Mesodermal cell (in vitro differentiated cells): ENCODE measurements around the gene NRTN.

Source experiments
- H3K27ac ChIP-seq: 2 replicates; pipeline ENCODE4 v1.7.0; 2013; ENCODE audit warnings: mild to moderate bottlenecking, low read depth, low read length, moderate library complexity; ENCODE audit not compliant: severe bottlenecking
- H3K36me3 ChIP-seq: 2 replicates; pipeline ENCODE4 v1.7.1; 2013; ENCODE audit warnings: mild to moderate bottlenecking, low read length, moderate library complexity; ENCODE audit not compliant: control insufficient read depth, insufficient read depth
- H3K4me1 ChIP-seq: one replicate; pipeline ENCODE4 v1.7.1; 2013; ENCODE audit warnings: mild to moderate bottlenecking, low read length; ENCODE audit not compliant: insufficient read depth, control insufficient read depth, poor library complexity, severe bottlenecking
- H3K4me3 ChIP-seq: 2 replicates; pipeline ENCODE4 v1.7.0; 2013; ENCODE audit warnings: low read length, control low read depth, mild to moderate bottlenecking; ENCODE audit not compliant: insufficient read depth, poor library complexity, severe bottlenecking; ENCODE audit errors: extremely low read depth
- H3K9me3 ChIP-seq: 2 replicates; pipeline ENCODE4 v1.7.1; 2013; ENCODE audit warnings: mild to moderate bottlenecking, low read length, moderate library complexity; ENCODE audit not compliant: control insufficient read depth
- WGBS, 2 experiments: methylation state at CpG; one replicate each; pipeline ENCODE4 v1.1.5; 2013; ENCODE audit warnings: missing lambda C conversion rate in 2 of 2; ENCODE audit not compliant: insufficient coverage in 2 of 2; 5-methylcytosine and 5-hydroxymethylcytosine counted together

NRTN gene

GRCh38 chr19:5803752-5804515 is 933 bp upstream of the NRTN start:
- 2 to 4% methylated on average over 32 to 48 of the region's 54 CpGs for WGBS, 2 experiments
- H3K36me3 ChIP-seq = no peaks in the 10 kb centered on the region
- no peak overlapping the region for H3K27ac ChIP-seq
- H3K4me1 ChIP-seq = peaks cover 7% of the 10 kb centered on the region
- H3K4me3 ChIP-seq = peak overlapping the region; percentile 30
- no peaks in the 10 kb centered on the region for H3K9me3 ChIP-seq

GRCh38 chr19:5805462-5806132 is 730 bp downstream of the NRTN start:
- no peaks in the 10 kb centered on the region for H3K36me3 ChIP-seq
- peaks cover 7% of the 10 kb centered on the region for H3K4me1 ChIP-seq
- H3K9me3 ChIP-seq = no peaks in the 10 kb centered on the region
- WGBS, 2 experiments = 1 to 3% methylated on average over 40 to 43 of the region's 46 CpGs
- peak overlapping the region; percentile 32 for H3K4me3 ChIP-seq
- no peak overlapping the region for H3K27ac ChIP-seq

- 13 to 24% methylated on average over 4 to 6 of the region's 6 CpGs for WGBS, 2 experiments
Observed at GRCh38 chr19:5806133-5806489, 1.2 kb downstream of the NRTN start.

GRCh38 chr19:5806905-5807304 is 2.0 kb downstream of the NRTN start:
- H3K27ac ChIP-seq = no peak overlapping the region
- 94% methylated on average over 5 of the region's 5 CpGs for WGBS, 2 experiments

More at GRCh38 chr19:5806133-5806489, 1.2 kb downstream of the NRTN start:
- Histone ChIP-seq H3K4me3 (no peak overlapping the region), H3K36me3 (no peaks in the 10 kb centered on the region), H3K4me1 (peaks cover 7% of the 10 kb centered on the region), H3K27ac (no peak overlapping the region), H3K9me3 (no peaks in the 10 kb centered on the region)

GRCh38 chr19:5808120-5808816 is 3.4 kb downstream of the NRTN start:
- peaks cover 3% of the 10 kb centered on the region for H3K4me1 ChIP-seq
- H3K27ac ChIP-seq = no peak overlapping the region
- WGBS, 2 experiments = 91 to 93% methylated on average over 9 to 16 of the region's 21 CpGs
- no peaks in the 10 kb centered on the region for H3K36me3 ChIP-seq
- no peaks in the 10 kb centered on the region for H3K9me3 ChIP-seq
- no peak overlapping the region for H3K4me3 ChIP-seq

More at GRCh38 chr19:5806905-5807304, 2.0 kb downstream of the NRTN start:
- Histone ChIP-seq H3K36me3 (no peaks in the 10 kb centered on the region), H3K9me3 (no peaks in the 10 kb centered on the region), H3K4me3 (no peak overlapping the region), H3K4me1 (peaks cover 7% of the 10 kb centered on the region)

- Histone ChIP-seq H3K27ac (no peak overlapping the region), H3K36me3 (no peaks in the 10 kb centered on the region), H3K9me3 (no peaks in the 10 kb centered on the region), H3K4me1 (no peaks in the 10 kb centered on the region), H3K4me3 (no peak overlapping the region)
- 86 to 94% methylated on average over 6 to 8 of the region's 9 CpGs for whole genome bisulfite sequencing, 2 experiments
Observed at GRCh38 chr19:5809053-5809452, 4.2 kb downstream of the NRTN start.

- no peaks in the 10 kb centered on the region for H3K4me1 ChIP-seq
- no peaks in the 10 kb centered on the region for H3K36me3 ChIP-seq
- H3K9me3 ChIP-seq = no peaks in the 10 kb centered on the region
- 91 to 95% methylated on average over 7 to 9 of the region's 10 CpGs for WGBS, 2 experiments
- H3K27ac ChIP-seq = no peak overlapping the region
- no peak overlapping the region for H3K4me3 ChIP-seq
Observed at GRCh38 chr19:5809469-5809868, 4.6 kb downstream of the NRTN start.

GRCh38 chr19:5811117-5811516 is 6.2 kb downstream of the NRTN start:
- H3K36me3 ChIP-seq = no peaks in the 10 kb centered on the region
- no peak overlapping the region for H3K27ac ChIP-seq
- no peaks in the 10 kb centered on the region for H3K4me1 ChIP-seq
- no peaks in the 10 kb centered on the region for H3K9me3 ChIP-seq
- 81 to 94% methylated on average over 4 of the region's 4 CpGs for WGBS, 2 experiments
- no peak overlapping the region for H3K4me3 ChIP-seq

- Histone ChIP-seq H3K4me3 (no peak overlapping the region), H3K4me1 (no peaks in the 10 kb centered on the region), H3K9me3 (no peaks in the 10 kb centered on the region), H3K27ac (no peak overlapping the region), H3K36me3 (no peaks in the 10 kb centered on the region)
- 73 to 81% methylated on average over 4 to 5 of the region's 9 CpGs for WGBS, 2 experiments
Observed at GRCh38 chr19:5814123-5814851, 9.4 kb downstream of the NRTN start.

- H3K36me3 ChIP-seq = no peaks in the 10 kb centered on the region
- no peak overlapping the region for H3K27ac ChIP-seq
- H3K4me3 ChIP-seq = no peak overlapping the region
- no peaks in the 10 kb centered on the region for H3K9me3 ChIP-seq
- 85 to 86% methylated on average over 7 to 10 of the region's 11 CpGs for WGBS, 2 experiments
- H3K4me1 ChIP-seq = no peaks in the 10 kb centered on the region
Observed at GRCh38 chr19:5814852-5815246, 10.0 kb downstream of the NRTN start.
